Esophagus squamous epithelium (tissue), 5 donors: ENCODE data around the gene FCSK. TPM values are rescaled to one million over a fixed set of nuclear protein-coding genes. Genes with fewer than 3 reads are reported as not detected.
"Not testable (repeated sequence)": the region's sequence is repeated elsewhere in the genome, so short reads cannot be mapped to it uniquely, and the experiment has no call there.

Source experiments
- DNase-seq: peaks from one replicate; lab custom pipeline; 2025; lab: John Stamatoyannopoulos, UW
- H3K27ac ChIP-seq, 4 donors: fragments of 200-600 bp; sonication (generic); one replicate each; pipeline ENCODE4 v1.5.1; 2016 to 2019; ENCODE audit warnings: mild to moderate bottlenecking in 1 of 4
- H3K27me3 ChIP-seq, 4 donors: fragments of 200-600 bp; sonication (generic); 1 replicate in 3 of 4; 2 replicates in 1 of 4; pipeline versions ENCODE4 v1.5.1 to v1.6.0; 2017 to 2021; ENCODE audit warnings: antibody characterized with exemption in 1 of 4
- H3K36me3 ChIP-seq, 3 donors: fragments of 200-600 bp; sonication (generic); one replicate each; pipeline ENCODE4 v1.5.1; 2016 to 2019
- H3K4me1 ChIP-seq, 3 donors: fragments of 200-600 bp; sonication (generic); one replicate each; pipeline ENCODE4 v1.5.1; 2017 to 2019
- H3K4me3 ChIP-seq, 4 donors: fragments of 200-600 bp; sonication (generic); 1 replicate in 3 of 4; 2 replicates in 1 of 4; pipeline ENCODE4 v1.5.1; 2016 to 2019; ENCODE audit warnings: mild to moderate bottlenecking in 2 of 4, moderate library complexity in 1 of 4
- H3K9me3 ChIP-seq, 3 donors: fragments of 200-600 bp; sonication (generic); one replicate each; pipeline ENCODE4 v1.5.1; 2016 to 2019
- CTCF ChIP-seq, 6 experiments: fragments of 450-650 bp in 4 of 6; fragments of 200-600 bp in 2 of 6; sonication (generic) in 2 of 6; IDR thresholded peaks; one replicate each; pipeline ENCODE4 v1.5.1; 2016 to 2019; ENCODE audit warnings: antibody characterized with exemption in 6 of 6, mild to moderate bottlenecking in 4 of 6, moderate library complexity in 4 of 6
- POLR2A ChIP-seq, 4 donors: fragments of 450-650 bp; IDR thresholded peaks; one replicate each; pipeline ENCODE4 v1.6.1; 2017; ENCODE audit warnings: antibody characterized with exemption in 4 of 4, mild to moderate bottlenecking in 4 of 4, moderate library complexity in 3 of 4
- WGBS, 2 donors: methylation state at CpG; one replicate each; pipeline ENCODE4 v1.1.5; 2018; 5-methylcytosine and 5-hydroxymethylcytosine counted together
- intact Hi-C: fragments of 100-400 bp; cut with DNase I; formaldehyde crosslinking; loops from one replicate; pipeline ENCODE4 v1.15.0; 2022
- total RNA-seq, 4 donors: library from RNA; depleted of rRNA; stranded (reverse); fragments of >200 nt; gene quantifications; one replicate each; pipeline ENCODE4 v1.1.0, GENCODE V29; 2016
- donor health status: DM: yes; HTN: yes; CAD: no.

The FCSK gene
- total RNA-seq, 4 donors from 2014 or later: 10.2 to 13.0 (median 11.0) TPM

GRCh38 chr16:70440009-70440692 lies 14.2 kb upstream of the FCSK start:
- no peaks in the 10 kb centered on the region for H3K9me3 ChIP-seq
- no peaks in the 10 kb centered on the region for H3K36me3 ChIP-seq
- 60 to 67% methylated on average over 6 to 7 of the region's 11 CpGs for WGBS, 2 donors
- no peak overlapping the region for H3K27ac ChIP-seq
- H3K4me3 ChIP-seq: peak overlapping the region in 2 of 4 donors; percentile 67 to 80
- H3K4me1 ChIP-seq: peaks cover 13 to 41% (median 24%) of the 10 kb centered on the region in 3 donors
- intact Hi-C loops: no loop called here
- H3K27me3 ChIP-seq: no peaks in the 10 kb centered on the region
- DNase-seq: no peak
- TF ChIP-seq CTCF (IDR thresholded peaks at IDR 0.05) (no peak), POLR2A (IDR thresholded peaks at IDR 0.05) (no peak)

- TF ChIP-seq POLR2A (IDR thresholded peaks at IDR 0.05) (no peak), CTCF (IDR thresholded peaks at IDR 0.05) (no peak)
- Histone ChIP-seq H3K36me3 (no peaks in the 10 kb centered on the region), H3K4me3 (no peak overlapping the region), H3K4me1 (peaks cover 13 to 32% (median 24%) of the 10 kb centered on the region in 3 donors), H3K27me3 (no peaks in the 10 kb centered on the region), H3K9me3 (no peaks in the 10 kb centered on the region), H3K27ac (no peak overlapping the region)
- no peak for DNase-seq
- intact Hi-C loops: no loop called here
- 89% methylated on average over 8 of the region's 8 CpGs for WGBS, 2 donors
Measured at GRCh38 chr16:70441406-70441990, 12.9 kb upstream of the FCSK start.

- Histone ChIP-seq H3K27ac (no peak overlapping the region), H3K9me3 (no peaks in the 10 kb centered on the region), H3K27me3 (no peaks in the 10 kb centered on the region), H3K4me1 (peaks cover 8 to 24% (median 15%) of the 10 kb centered on the region in 3 donors), H3K36me3 (no peaks in the 10 kb centered on the region), H3K4me3 (no peak overlapping the region)
- TF ChIP-seq POLR2A (IDR thresholded peaks at IDR 0.05) (no peak), CTCF (IDR thresholded peaks at IDR 0.05) (no peak)
- intact Hi-C loops: no loop called here
- no peak for DNase-seq
- WGBS, 2 donors: 94 to 96% methylated on average over 6 to 7 of the region's 7 CpGs
Measured at GRCh38 chr16:70442344-70442743, 12.1 kb upstream of the FCSK start.

- DNase-seq: no peak
- WGBS, 2 donors: 70 to 77% methylated on average over 4 of the region's 4 CpGs
- Histone ChIP-seq H3K4me3 (no peak overlapping the region), H3K36me3 (no peaks in the 10 kb centered on the region), H3K27me3 (no peaks in the 10 kb centered on the region), H3K27ac (no peak overlapping the region), H3K9me3 (no peaks in the 10 kb centered on the region), H3K4me1 (peaks cover 0 to 6% (median 3%) of the 10 kb centered on the region in 3 donors)
- no peak for TF ChIP-seq CTCF (IDR thresholded peaks at IDR 0.05)
- no peak for TF ChIP-seq POLR2A (IDR thresholded peaks at IDR 0.05)
- intact Hi-C loops: no loop called here
Measured at GRCh38 chr16:70444249-70445063, 9.9 kb upstream of the FCSK start.

- 74 to 80% methylated on average over 6 of the region's 6 CpGs for WGBS, 2 donors
- Histone ChIP-seq H3K4me1 (peaks cover 0 to under 1% (median 0%) of the 10 kb centered on the region in 3 donors), H3K9me3 (no peaks in the 10 kb centered on the region), H3K36me3 (no peaks in the 10 kb centered on the region), H3K4me3 (no peak overlapping the region), H3K27me3 (peaks cover 0 to 7% (median 0%) of the 10 kb centered on the region in 4 donors), H3K27ac (no peak overlapping the region)
- no peak for DNase-seq
- TF ChIP-seq POLR2A (IDR thresholded peaks at IDR 0.05) (no peak), CTCF (IDR thresholded peaks at IDR 0.05) (no peak)
- intact Hi-C loops: no loop called here
Measured at GRCh38 chr16:70448075-70448474, 6.3 kb upstream of the FCSK start.

GRCh38 chr16:70450142-70451003 lies 4.0 kb upstream of the FCSK start:
- 88 to 95% methylated on average over 8 to 12 of the region's 37 CpGs for WGBS, 2 donors
- peak overlapping the region in 2 of 4 donors; percentile 20 to 22 for H3K4me3 ChIP-seq
- not testable (repeated sequence) for H3K27ac ChIP-seq, H3K36me3 ChIP-seq, H3K9me3 ChIP-seq, H3K27me3 ChIP-seq, DNase-seq
- intact Hi-C loops: loop anchor here (10.0 kb wide), 1 partner anchor 76 kb away; no protein-coding TSS in a partner anchor
- peaks cover 7 to 14% (median 8%) of the 10 kb centered on the region in 3 donors for H3K4me1 ChIP-seq
